GM23248 (cell line): ENCODE measurements around the gene GCSH.

ENCODE experiments used
- EZH2 ChIP-seq: fragments of 200-600 bp; sonication (generic); IDR thresholded peaks from 2 replicates; pipeline ENCODE4 v1.6.1; 2018; ENCODE audit warnings: antibody characterized with exemption, mild to moderate bottlenecking; ENCODE audit not compliant: insufficient read depth, poor library complexity, severe bottlenecking
- EZH2phosphoT487 ChIP-seq: fragments of 200-600 bp; sonication (generic); IDR thresholded peaks from 2 replicates; pipeline ENCODE4 v1.6.1; 2018; ENCODE audit warnings: antibody characterized with exemption, moderate library complexity, mild to moderate bottlenecking, low read depth; ENCODE audit not compliant: insufficient read depth

DNA sequence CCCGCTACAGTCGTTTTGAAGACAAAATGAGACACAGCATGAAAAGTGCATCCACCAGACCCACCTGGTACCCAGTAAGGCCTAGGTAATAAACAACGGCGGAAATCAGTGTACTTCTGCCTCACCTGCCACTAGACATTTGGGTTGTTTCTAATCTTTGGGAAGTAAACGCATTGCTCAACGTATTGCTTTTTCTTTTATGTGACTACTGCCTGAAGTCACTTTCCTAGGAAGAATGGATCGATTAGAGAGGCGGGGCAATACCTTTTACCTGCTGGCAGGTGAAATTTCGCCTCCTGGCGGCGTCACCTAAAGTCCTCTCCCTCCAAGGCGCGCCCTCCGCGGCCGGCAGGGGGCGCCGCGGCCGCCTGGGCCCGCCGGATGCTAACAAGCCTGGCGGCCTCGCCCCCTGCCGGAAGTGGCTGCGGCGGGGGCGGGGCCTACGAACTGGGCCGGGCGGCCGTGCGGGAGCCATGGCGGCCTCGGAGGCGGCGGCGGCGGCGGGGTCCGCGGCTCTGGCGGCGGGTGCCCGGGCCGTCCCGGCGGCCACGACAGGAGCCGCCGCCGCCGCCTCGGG is 60.7 kb downstream of the GCSH start, which contains the start of gene ATMIN:
- no peak for TF ChIP-seq EZH2
- TF ChIP-seq EZH2phosphoT487, result no peak
